Sigmoid colon (tissue), 7 donors: Measurements from ENCODE around the gene FBH1. TPM values are rescaled to one million over a fixed set of nuclear protein-coding genes. Genes with fewer than 3 reads are reported as not detected.

Experiments used
- DNase-seq: peaks from one replicate; pipeline ENCODE4 v3.0.0-alpha.2; 2019
- H3K27ac ChIP-seq, 4 donors: fragments of 200-600 bp; sonication (generic); one replicate each; pipeline ENCODE4 v1.5.1; 2016 to 2019; ENCODE audit warnings: mild to moderate bottlenecking in 1 of 4
- H3K27me3 ChIP-seq, 3 donors: fragments of 200-600 bp; sonication (generic); one replicate each; pipeline ENCODE4 v1.5.1; 2019; ENCODE audit warnings: mild to moderate bottlenecking in 1 of 3
- H3K36me3 ChIP-seq, 4 donors: fragments of 200-600 bp; sonication (generic); one replicate each; pipeline ENCODE4 v1.5.1; 2016 to 2019
- H3K4me1 ChIP-seq, 4 donors: fragments of 200-600 bp; sonication (generic); one replicate each; pipeline ENCODE4 v1.5.1; 2017 to 2019
- H3K4me3 ChIP-seq, 4 donors: fragments of 200-600 bp; sonication (generic); one replicate each; pipeline ENCODE4 v1.5.1; 2017 to 2019; ENCODE audit warnings: mild to moderate bottlenecking in 2 of 4, moderate library complexity in 1 of 4
- H3K9me3 ChIP-seq, 4 donors: fragments of 200-600 bp in 3 of 4; sonication (generic) in 3 of 4; one replicate each; pipeline versions ENCODE4 v1.5.1 to v1.6.1; 2013 to 2019
- CTCF ChIP-seq, 4 experiments: fragments of 450-650 bp in 3 of 4; fragments of 200-600 bp in 1 of 4; IDR thresholded peaks; one replicate each; pipeline ENCODE4 v1.5.1; 2016 to 2019; ENCODE audit warnings: antibody characterized with exemption in 4 of 4, mild to moderate bottlenecking in 3 of 4, moderate library complexity in 2 of 4
- EP300 ChIP-seq, 4 donors: sonication (generic); formaldehyde crosslinking; IDR thresholded peaks; one replicate each; pipeline ENCODE4 v1.6.1; 2017; ENCODE audit warnings: antibody characterized with exemption in 4 of 4
- POLR2A ChIP-seq, 2 donors: fragments of 450-650 bp; IDR thresholded peaks; one replicate each; pipeline ENCODE4 v1.6.1; 2016; ENCODE audit warnings: antibody characterized with exemption in 2 of 2, mild to moderate bottlenecking in 2 of 2, moderate library complexity in 2 of 2
- POLR2AphosphoS5 ChIP-seq, 4 donors: sonication (generic); formaldehyde crosslinking; IDR thresholded peaks; one replicate each; pipeline ENCODE4 v1.6.1; 2017; ENCODE audit warnings: antibody characterized with exemption in 4 of 4
- WGBS, 2 donors: extraction: QIAGEN DNeasy Blood & Tissue Kit; methylation state at CpG; one replicate each; pipeline ENCODE4 v1.1.7; 2013; 5-methylcytosine and 5-hydroxymethylcytosine counted together
- intact Hi-C: fragments of 100-400 bp; cut with DNase I; formaldehyde crosslinking; loops from one replicate; pipeline ENCODE4 v1.15.1; 2023
- polyA plus RNA-seq, 3 donors: library from polyadenylated mRNA; stranded (reverse); fragments of 200-250 nt; gene quantifications; one replicate each; pipeline ENCODE4 v1.2.3, GENCODE V29; 2013
- total RNA-seq, 4 donors: library from RNA; depleted of rRNA; stranded (reverse); fragments of >200 nt; gene quantifications; one replicate each; pipeline ENCODE4 v1.1.0, GENCODE V29; 2016
- donor health status: healthy with polysubstance abuse.
- donor health status: Bipolar disorder and iron deficiency.
- donor health status: healthy.

Gene FBH1
- total and polyA plus RNA-seq, 7 donors = 31.2 to 85.9 (median 68.7) TPM

- no peak for DNase-seq
- peaks cover 8 to 90% (median 17%) of the 10 kb centered on the region in 4 donors for H3K36me3 ChIP-seq
- no peaks in the 10 kb centered on the region for H3K9me3 ChIP-seq
- 67 to 78% methylated on average over 8 of the region's 8 CpGs for WGBS, 2 donors
- intact Hi-C loops = no loop called here
- H3K4me3 ChIP-seq = no peak overlapping the region
- H3K27ac ChIP-seq = no peak overlapping the region
- no peaks in the 10 kb centered on the region for H3K27me3 ChIP-seq
- no peak for TF ChIP-seq POLR2A (IDR thresholded peaks at IDR 0.05)
- no peak for TF ChIP-seq EP300 (IDR thresholded peaks at IDR 0.05)
- TF ChIP-seq POLR2AphosphoS5 (IDR thresholded peaks at IDR 0.05) = no peak
- no peak for TF ChIP-seq CTCF (IDR thresholded peaks at IDR 0.05)
- H3K4me1 ChIP-seq = peaks cover 0 to 16% (median 10%) of the 10 kb centered on the region in 4 donors
Measured at GRCh38 chr10:5882961-5883360, 7.1 kb upstream of the FBH1 start.

GRCh38 chr10:5885619-5886018 lies 4.4 kb upstream of the FBH1 start:
- Histone ChIP-seq H3K27ac (no peak overlapping the region), H3K36me3 (peaks cover 2 to 64% (median 9%) of the 10 kb centered on the region in 4 donors), H3K4me3 (no peak overlapping the region), H3K9me3 (no peaks in the 10 kb centered on the region), H3K27me3 (no peaks in the 10 kb centered on the region), H3K4me1 (peaks cover 0 to 26% (median 22%) of the 10 kb centered on the region in 4 donors)
- WGBS, 2 donors = 28 to 70% methylated on average over 5 of the region's 5 CpGs
- no peak for DNase-seq
- intact Hi-C loops = no loop called here
- no peak for TF ChIP-seq POLR2AphosphoS5 (IDR thresholded peaks at IDR 0.05)
- TF ChIP-seq EP300 (IDR thresholded peaks at IDR 0.05) = no peak
- no peak for TF ChIP-seq CTCF (IDR thresholded peaks at IDR 0.05)
- TF ChIP-seq POLR2A (IDR thresholded peaks at IDR 0.05) = no peak

GRCh38 chr10:5887029-5887428 lies 3.0 kb upstream of the FBH1 start:
- intact Hi-C loops = no loop called here
- Histone ChIP-seq H3K4me3 (no peak overlapping the region), H3K36me3 (peaks cover 0 to 52% (median 8%) of the 10 kb centered on the region in 4 donors), H3K9me3 (no peaks in the 10 kb centered on the region), H3K27me3 (no peaks in the 10 kb centered on the region), H3K4me1 (peaks cover 0 to 40% (median 36%) of the 10 kb centered on the region in 4 donors), H3K27ac (no peak overlapping the region)
- no peak for TF ChIP-seq POLR2A (IDR thresholded peaks at IDR 0.05)
- no peak for TF ChIP-seq POLR2AphosphoS5 (IDR thresholded peaks at IDR 0.05)
- TF ChIP-seq CTCF (IDR thresholded peaks at IDR 0.05) = no peak
- no peak for TF ChIP-seq EP300 (IDR thresholded peaks at IDR 0.05)
- WGBS, 2 donors = 32 to 60% methylated on average over 1 of the region's 1 CpG
- DNase-seq = no peak

- no peaks in the 10 kb centered on the region for H3K27me3 ChIP-seq
- 95 to 96% methylated on average over 8 of the region's 8 CpGs for WGBS, 2 donors
- no peak for TF ChIP-seq CTCF (IDR thresholded peaks at IDR 0.05)
- peaks cover 0 to 46% (median 5%) of the 10 kb centered on the region in 4 donors for H3K36me3 ChIP-seq
- no peaks in the 10 kb centered on the region for H3K9me3 ChIP-seq
- intact Hi-C loops = no loop called here
- H3K4me3 ChIP-seq = no peak overlapping the region
- no peak for DNase-seq
- H3K27ac ChIP-seq = no peak overlapping the region
- peaks cover 0 to 46% (median 41%) of the 10 kb centered on the region in 4 donors for H3K4me1 ChIP-seq
Measured at GRCh38 chr10:5887641-5888040, 2.4 kb upstream of the FBH1 start.

- H3K27me3 ChIP-seq = no peaks in the 10 kb centered on the region
- H3K4me1 ChIP-seq = peaks cover 0 to 49% (median 43%) of the 10 kb centered on the region in 4 donors
- peaks cover 0 to 39% (median 3%) of the 10 kb centered on the region in 4 donors for H3K36me3 ChIP-seq
- peak overlapping the region in 3 of 4 donors; percentile 80 to 92 (median 91) for H3K27ac ChIP-seq
- 8 to 22% methylated on average over 10 of the region's 10 CpGs for WGBS, 2 donors
- intact Hi-C loops = no loop called here
- TF ChIP-seq POLR2A (IDR thresholded peaks at IDR 0.05) (no peak), CTCF (IDR thresholded peaks at IDR 0.05) (no peak), EP300 (IDR thresholded peaks at IDR 0.05) (no peak), POLR2AphosphoS5 (IDR thresholded peaks at IDR 0.05) (no peak)
- DNase-seq = no peak
- H3K4me3 ChIP-seq = peak overlapping the region; percentile 82 to 91 (median 84)
- no peaks in the 10 kb centered on the region for H3K9me3 ChIP-seq
Measured at GRCh38 chr10:5888351-5888750, 1.7 kb upstream of the FBH1 start.
